ENCODE data around the gene ANKS1B.

ANKS1B gene

DNA sequence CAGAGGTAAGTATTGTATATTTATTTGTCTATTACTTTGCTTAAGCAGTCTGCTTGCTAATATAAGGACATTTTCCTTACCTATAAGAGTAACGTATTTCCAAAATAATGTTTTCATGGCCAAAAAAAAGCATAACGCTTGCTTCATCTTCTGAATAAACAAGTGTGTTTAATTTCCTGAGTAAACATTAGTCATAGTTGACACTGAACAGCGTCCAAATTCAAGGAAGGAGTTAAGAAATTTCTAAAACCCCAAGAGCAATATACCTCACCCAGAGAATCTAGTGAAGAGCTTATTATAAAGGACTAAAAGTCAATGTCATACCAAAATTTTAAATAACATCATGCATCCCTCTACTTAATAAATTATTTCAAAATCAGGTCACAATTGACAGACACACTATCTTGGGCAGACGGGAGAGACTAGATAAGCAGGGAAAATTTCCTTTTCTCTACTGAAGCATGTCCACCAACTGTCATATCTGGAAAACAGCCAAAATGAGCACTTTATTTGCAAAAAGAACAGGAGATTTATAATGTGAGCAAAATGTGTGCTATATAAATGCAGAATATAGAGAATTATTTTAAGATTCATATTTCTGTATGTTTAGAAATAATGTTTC, 25.1 kb downstream of the ANKS1B start:
- no peak for DNase-seq

DNA sequence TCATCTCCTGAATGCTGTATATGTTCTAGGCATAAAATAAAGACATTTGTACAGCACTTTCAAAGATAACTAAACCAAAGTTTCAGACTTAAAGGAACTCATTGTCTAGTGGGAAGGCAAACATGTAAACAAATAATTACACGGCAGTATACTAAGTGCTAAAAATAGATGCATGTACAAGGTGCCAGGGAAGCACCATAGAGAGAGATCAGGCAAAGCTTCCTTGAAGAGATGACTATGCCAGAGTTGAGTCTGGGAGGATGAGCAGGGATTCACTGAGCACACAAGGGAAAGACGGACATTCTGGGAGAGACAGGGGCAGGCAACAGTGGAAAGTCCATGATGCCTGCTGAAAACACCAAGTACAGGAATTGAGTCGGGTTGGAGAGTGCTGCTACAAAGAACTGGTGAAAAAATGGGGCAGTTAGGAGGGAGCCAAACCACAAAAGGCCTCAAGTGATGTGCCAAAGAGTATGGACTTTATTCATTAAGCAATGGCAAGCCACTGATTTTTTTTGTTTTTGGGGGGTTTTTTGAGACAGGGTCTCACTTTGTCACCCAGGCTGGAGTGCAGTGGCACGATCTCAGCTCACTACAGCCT, 26.8 kb downstream of the ANKS1B start:
- DNase-seq = no peak

DNA sequence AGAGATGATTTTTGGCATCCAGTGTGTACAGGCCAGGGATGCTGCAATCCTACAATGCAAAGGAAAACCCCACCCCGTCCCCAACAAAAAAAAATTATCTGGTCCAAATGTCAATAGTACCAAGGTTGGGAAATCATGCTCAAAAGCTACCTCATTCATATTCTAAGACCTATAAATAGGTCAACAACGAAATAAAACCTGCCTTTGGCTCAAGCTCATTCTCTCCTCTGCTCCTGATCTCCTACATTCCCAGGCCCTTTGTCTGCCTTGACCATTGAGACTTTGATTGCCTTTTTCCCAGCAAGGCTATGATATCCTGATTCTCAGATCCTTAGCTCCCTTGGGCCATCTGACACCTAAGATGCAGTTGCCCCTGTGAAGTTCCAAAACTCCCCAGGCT, 30.0 kb downstream of the ANKS1B start:
- DNase-seq = no peak

DNA sequence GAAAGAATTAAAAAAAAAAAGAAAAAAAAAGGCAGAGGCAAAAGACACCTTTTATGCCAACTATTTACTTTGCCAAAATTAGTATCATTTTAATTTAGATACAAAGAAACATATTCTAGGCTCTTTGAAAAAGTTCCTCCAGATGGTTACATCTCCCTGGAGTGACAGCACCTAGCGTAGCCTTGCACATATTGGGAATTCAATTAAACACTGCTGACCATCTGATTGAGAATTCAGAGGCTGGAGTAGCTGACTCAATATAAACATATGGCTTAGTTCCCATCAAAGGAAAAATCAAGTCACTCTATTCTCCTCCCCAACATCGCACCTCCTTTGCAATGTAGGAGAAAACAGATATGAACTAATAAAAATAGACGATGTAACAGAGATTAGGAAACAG, 36.4 kb downstream of the ANKS1B start:
- no peak for DNase-seq

DNA sequence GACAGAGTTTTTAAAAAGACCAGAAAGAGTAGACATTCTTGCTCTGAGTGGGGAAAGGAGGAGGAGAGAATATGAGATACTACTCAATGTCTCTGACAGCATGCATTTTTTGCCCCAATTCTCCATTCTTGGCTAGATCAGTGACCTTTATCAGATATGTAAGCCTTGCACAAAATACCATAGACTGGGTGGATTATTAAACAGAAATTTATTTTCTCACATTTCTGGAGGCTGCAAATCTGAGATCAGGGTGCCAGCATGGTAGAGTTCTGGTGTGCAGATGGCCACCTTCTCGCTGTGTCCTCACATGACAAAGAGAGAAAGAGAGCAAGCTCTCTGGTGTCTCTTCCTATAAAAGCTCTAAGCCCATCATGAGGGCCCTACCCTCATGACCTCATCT, 38.6 kb downstream of the ANKS1B start:
- DNase-seq = no peak

DNA sequence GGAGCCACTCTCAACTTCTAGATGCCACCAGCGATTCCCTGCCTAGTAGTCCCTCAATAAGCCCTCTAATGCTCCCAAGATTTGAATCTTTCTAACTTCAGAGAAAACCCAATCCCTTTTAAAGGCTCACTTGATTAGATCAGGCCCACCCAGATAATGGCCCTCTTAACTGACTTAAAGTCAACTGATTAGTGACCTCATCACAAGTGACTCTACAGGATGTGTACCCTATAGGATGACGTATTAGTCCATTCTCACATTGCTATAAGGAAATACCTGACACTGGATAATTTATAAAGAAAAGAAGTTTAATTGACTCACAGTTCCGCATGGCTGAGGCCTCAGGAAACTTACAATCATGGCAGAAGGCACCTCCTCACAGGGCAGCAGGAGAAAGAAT, 49.1 kb downstream of the ANKS1B start:
- DNase-seq = no peak

DNA sequence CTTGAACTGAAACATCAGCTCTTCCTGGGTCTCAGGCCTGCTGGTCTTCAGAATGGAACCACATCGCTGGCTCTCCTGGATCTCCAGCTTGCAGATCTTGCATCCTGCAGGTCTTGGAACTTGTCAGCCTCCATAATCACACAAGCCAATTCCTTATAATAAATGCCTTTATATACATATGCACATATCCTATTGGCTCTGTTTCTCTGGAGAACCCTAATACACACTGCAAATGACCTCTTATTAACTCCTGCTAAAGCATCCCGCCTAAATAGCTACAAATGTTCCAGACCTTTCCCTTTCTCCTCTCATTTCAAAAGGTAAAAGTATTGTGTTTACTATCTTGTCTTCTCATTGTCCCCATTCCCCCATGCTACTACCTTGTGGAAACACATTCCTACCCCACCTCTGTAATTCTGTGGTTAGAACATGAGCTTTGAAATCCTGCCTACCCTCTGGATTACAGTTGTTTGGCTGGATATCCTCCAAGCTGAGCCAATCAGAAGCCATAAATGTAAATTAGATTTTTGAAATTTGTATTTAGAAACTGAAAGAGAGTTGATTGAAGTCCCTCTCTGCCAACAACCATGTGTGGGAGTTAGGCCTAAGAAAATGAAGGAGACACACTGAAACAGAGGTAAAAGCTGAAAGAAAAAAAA, 58.1 kb downstream of the ANKS1B start:
- no peak for DNase-seq

DNA sequence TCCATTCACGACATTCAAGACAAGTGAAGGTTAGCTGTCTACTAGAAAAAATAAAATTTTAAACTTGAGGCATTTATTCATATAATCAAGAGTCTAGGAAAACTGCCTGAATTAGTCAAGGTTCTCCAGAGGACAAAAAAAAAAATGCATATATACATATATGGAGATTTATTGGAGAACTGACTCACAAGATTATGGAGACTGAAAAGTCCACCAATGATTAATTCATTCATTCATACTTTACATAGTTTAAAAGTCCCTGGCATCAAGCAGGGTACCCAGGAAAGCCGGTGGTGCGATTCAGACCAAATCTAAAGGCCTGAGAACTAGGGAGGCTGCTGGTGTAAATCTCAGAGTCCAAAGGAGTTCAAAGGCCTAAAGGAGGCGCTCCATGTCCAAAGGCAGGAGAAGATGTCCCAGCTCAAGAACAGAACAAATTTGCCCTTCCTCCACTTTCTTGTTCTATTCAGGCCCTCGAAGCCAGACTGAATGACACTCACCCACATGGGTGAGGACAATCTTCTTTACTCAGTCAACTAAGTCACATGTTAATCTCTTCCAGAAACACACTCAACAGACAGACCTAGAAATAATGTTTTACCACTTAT, 64.3 kb downstream of the ANKS1B start:
- no peak for DNase-seq

DNA sequence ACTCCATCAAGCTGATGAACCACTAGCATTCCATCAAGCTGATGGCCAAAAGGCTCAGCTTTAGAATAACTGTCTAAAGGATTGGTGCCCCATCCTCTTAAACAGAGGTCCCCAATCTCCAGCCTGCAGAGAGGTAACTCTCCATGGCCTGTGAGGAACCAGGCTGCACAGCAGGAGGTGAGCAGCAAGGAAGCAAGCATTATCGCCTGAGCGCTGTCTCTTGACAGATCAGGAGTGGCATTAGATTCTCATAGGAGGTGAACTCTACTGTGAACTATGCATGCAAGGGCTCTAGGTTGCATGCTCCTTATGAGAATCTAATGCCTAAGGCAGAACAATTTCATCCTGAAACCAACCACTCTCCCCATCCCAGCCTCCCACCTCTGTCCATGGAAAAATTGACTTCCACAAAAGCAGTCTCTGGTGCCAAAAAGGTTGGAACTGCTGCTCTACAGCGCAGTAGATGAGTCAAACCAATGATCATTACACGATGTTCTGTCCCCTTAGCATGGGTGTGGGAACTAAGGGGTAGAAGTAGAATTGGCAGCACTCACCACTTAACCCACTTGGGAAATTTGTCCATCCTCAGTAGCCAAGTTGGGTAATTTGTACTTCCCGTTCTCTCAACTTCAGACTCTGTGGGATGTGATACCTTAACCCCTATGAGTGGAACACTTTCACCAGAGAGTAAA, 66.9 kb downstream of the ANKS1B start:
- DNase-seq = no peak

DNA sequence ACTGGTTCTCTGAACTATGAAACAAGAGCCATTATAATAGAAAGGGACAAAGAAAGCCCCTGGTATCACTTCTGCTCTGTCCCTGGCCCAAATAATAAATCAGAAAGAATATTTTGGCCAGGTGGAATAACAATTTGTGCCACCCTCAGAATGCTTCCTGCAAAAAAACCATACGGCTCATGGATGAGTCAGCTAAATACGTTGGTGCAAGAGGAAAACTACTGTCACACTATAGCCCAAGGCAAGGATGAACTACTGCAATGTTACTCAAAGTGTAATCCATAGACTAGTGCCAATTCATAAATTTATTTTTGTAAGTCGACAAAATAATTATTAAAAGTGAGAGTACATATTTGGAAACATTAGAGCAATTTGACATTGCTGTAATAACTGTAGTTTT, 68.2 kb downstream of the ANKS1B start:
- no peak for DNase-seq

DNA sequence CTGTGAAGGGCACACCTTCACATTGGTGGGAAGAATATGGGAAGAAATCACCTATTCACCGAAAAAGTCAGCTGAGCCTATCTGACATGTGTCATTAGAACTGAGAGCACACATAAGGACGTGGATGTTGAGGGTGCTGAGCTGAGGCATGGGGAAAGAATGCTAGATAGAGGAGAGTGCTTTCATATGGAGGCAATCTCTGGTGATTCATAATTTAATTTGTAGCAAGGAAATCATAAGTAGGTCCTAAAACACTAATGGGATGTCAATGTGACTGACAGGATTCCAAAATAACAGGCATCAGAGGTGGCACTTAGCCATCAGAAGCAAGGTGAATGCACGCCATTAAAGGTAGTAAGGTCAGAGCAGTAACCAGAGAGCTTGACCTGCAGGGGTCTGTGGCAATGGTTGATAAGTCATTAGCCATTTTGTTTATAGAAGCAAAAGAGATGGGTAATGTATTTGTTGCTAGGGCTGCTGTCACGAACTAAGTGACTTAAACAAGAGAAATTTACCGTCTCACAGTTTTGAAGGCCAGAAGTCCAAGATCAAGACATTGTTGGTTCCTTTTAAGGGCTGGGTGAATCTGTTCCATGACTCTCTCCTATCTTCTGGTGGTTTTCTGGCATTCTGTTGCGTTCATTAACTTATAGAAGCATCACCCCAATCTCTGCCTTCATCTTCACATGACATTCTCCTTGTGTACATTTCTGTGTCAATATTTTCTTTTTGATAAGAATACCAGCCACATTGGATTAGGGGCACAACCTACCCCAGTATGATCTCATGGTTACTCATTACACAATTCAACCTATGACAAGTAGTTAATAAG, 69.3 kb downstream of the ANKS1B start:
- no peak for DNase-seq

DNA sequence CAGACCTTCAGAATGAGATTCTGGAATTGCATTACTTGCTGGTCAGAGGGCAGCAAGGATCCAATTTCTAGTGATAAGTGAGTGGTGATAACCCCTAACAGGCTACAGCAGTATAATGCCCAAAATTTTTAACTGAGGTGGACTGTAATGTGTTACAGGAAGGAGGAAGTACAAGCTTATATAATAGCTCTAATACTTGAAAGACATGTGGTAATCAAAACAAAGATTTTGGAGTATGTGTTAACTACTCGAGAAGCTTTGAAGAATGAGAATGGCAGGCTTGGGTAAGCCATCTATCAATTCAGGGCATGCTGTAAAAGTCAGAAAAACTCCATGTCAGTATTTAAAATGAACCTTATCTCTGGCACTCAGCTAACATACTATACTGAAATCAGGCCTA, 70.5 kb downstream of the ANKS1B start:
- no peak for DNase-seq

DNA sequence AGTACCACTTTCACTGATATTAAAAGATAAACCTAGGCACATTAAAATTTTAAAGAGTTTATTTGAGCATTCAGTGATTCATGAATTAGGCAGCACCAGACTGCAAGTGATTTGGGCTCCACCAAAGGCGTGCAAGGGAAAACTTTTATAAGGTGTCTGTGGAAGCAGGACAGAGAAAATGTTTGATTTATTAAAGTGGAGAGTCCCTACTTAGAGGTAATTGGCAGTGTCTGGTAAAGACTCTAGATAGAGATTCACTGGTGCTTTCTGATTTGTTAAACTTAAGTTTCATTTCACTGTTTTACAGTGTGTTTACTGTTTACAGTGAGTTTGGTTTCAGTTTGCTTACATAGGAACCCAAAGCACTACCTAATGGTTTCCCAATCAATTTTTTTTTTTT, 72.8 kb downstream of the ANKS1B start:
- no peak for DNase-seq

DNA sequence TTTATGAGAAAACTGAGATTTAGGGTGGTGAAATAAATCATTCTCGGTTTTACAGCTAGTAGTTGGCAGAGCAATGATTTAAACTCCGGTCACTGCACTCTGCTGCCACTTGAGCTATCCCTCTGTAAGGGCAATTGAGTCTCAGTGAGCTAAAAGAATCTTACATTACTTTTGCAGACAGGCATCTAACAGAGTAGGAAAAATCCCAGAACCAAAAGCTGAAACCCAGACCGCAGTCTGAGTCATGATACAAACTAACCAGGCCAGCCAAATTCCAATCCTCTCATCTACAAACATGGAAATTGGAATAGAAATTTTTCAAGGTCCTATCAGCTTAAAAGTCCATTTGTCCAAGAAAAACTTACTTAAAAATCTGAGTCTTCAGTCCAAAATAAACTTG, 73.7 kb downstream of the ANKS1B start:
- DNase-seq = no peak

DNA sequence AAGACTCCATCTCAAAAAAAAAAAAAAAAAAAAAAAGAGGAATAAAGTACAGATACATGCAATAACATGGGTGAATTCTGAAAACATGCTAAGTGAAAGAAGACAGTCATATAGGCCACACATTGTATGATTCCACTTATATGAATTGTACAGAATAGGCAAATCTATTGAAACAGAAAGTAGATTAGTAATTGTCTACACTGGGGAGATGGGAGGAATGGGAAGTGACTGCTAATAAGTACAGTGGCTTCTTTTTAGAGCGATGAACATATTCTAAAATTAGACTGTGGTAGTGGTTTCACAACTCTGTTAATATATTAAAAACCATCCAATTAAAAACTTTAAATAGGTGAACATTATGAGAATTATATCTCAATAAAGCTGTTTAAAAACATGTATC, 74.4 kb downstream of the ANKS1B start:
- DNase-seq = no peak

DNA sequence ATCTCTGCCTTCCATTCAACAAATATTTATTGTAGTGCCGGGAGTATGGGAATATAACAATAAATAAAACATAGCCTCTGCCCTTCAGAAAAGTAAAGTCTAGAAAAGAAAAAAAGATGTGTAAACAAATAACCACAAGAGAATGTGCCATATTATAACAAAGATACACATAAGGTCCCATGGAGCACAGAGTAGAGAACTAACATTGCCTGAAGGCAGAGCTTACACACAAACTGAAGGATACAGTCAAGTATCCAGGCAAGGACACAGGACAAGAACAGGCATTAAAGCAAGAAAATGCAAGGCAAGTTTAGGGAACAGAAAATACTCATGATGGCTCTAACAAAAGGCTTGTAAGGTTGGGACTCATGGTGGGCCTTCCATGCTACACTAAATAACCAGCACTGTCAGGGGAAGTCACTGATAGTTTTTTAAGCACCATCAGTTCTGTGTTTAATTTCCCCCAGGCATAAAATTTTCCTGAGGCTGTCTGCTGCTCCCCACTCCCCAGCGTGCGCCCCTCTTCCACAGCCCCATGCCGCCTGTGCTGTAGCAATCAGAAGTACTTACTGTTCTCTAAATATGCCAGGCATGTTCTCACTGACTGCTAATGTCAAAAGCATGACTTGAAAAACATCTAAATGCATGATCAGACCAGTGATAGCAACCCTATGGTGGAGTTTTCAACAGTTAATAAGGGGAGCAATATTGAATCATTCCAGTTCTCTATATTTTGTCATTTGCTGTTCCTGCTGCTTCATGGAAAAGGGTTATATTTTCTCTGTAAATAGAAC, 77.8 kb downstream of the ANKS1B start:
- no peak for DNase-seq

DNA sequence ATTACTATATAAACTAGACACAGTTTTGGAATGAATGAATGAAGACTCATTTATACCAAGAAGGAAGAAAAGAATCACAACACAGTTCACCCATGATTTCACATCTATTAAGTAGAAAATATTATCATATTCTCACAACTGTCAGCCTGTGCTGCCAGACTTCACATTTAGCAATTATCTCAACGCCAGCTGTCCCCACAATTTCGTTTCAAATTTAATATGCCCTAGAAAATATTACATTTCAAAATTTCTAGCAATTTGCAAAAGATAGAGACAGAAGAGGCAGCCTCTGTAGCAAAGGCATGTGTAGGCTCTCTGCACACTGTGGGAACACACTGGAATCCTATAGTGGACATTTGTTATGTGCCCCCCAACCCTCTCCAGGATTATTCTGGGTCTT, 83.6 kb downstream of the ANKS1B start:
- no peak for DNase-seq

DNA sequence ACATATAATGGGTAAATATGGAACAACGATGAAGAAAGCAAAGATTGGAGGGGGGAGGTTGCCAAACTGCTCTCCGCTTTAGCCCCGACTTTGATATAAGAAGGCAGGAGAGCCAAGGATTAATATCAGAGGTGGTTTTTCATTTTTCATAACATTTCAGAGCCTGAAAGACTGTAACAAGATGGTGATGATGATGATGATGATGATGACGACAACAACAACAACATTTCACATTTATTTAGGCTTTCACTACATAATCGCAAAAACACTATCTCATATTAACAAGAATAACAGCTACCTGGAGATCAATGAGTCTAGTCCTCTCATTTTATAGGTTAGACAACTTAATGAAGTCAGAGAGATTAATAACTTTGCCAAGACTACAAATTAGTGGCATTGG, 86.1 kb downstream of the ANKS1B start:
- no peak for DNase-seq

DNA sequence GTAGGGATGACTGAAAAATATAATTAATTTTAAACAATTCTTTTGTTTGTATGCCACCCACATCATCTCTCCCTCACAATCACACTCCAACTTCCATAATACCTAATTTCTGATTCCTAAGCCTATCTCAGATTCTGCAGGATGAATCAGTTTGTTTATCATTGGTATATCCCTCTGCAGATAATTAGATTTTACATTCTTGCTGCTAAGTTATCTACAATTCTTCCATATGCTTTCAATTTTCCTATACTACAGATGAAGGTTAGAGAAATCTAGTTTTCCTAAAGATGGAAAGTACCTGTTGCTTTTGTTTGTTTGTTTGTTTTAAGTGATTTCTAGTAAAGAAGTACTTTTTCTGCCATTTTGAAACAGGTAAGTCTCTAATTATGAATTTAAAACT, 105.3 kb downstream of the ANKS1B start:
- no peak for DNase-seq

DNA sequence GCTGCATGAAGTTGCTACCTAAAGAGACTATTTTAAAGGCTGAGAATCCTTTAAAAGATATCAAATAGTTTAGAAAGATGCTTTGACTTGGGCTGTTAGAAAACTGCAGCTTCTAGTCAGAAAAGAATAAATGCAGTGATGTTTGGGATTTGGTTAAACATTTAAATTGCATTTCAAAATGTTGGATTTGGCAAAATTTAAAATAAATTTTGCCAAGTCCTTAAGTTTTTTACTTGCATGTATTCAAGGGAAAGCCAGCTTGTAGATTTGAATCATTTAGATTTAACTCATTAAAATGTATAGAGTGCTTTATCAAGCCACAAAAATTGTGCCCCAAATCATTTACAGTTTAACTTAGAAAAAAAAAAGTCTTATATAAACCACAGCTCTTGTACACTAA, 109.7 kb downstream of the ANKS1B start:
- no peak for DNase-seq

DNA sequence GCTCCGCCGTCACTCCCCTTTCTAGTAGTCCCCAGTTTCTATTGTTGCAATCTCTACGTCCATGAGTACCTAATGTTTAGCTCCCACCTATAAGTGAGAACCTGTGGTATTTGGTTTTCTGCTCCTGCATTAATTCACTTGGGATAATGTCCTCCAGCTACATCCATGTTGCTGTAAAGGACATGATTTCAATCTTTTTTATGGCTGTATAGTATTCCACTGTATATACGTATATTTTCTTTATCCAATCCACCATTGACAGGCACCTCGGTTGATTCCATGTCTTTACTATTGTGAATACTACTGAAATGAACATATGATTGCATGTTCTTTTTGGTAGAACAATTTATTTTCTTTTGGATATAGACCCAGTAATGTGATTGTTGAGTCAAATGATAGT, 114.7 kb downstream of the ANKS1B start:
- no peak for DNase-seq

DNA sequence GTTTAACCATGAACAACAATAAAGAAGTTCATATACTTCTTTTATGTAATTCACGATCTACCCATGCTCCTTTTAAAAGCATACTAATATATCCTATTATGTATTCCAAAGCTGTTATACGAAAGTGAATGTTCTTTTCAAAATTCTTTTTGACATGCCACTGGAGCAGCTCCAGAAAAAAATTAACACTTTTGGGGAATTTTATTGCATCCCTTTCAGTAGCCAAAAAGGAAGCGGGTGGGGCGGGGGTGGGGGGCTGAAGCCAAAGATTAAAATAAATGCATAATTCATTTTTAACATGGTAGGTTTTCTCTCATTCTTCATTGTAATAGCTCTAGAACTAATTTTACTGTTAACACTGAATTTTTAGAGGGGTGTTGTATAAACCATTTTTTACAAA, 123.0 kb downstream of the ANKS1B start:
- no peak for DNase-seq

Measured in suppressor macrophage (primary cell).